DND-41 (cell line): ENCODE data around the gene DOCK6.

Experiments
- ATAC-seq: fragments of 200-7000 bp; cut with Tn5 transposase; 3 replicates; pipeline ENCODE4 v1.9.1; 2021; ENCODE audit warnings: low read depth; ENCODE audit not compliant: insufficient read depth
- DNase-seq: peaks from one replicate; pipeline ENCODE4 v3.0.0-alpha.2; 2020
- H2AFZ ChIP-seq: 2 replicates; pipeline ENCODE4 v1.6.0; 2012; ENCODE audit warnings: low read depth, low read length
- H3K27ac ChIP-seq: 2 replicates; pipeline ENCODE4 v1.5.1; 2012; ENCODE audit warnings: low read length, inconsistent platforms
- H3K27me3 ChIP-seq: fragments of 200-600 bp; sonication (generic); 2 replicates; pipeline ENCODE4 v1.6.0; 2012; ENCODE audit warnings: low read length, mild to moderate bottlenecking, inconsistent platforms; ENCODE audit not compliant: insufficient read depth, poor library complexity
- H3K36me3 ChIP-seq: 2 replicates; pipeline ENCODE4 v1.5.1; 2012; ENCODE audit warnings: low read length, inconsistent platforms; ENCODE audit not compliant: insufficient read depth
- H3K4me1 ChIP-seq: 2 replicates; pipeline ENCODE4 v1.5.1; 2012; ENCODE audit warnings: mild to moderate bottlenecking, low read length; ENCODE audit not compliant: insufficient read depth
- H3K4me2 ChIP-seq: 2 replicates; pipeline ENCODE4 v1.6.0; 2012; ENCODE audit warnings: mild to moderate bottlenecking, moderate library complexity, low read length, inconsistent platforms; ENCODE audit not compliant: insufficient read depth
- H3K4me3 ChIP-seq, 2 experiments: fragments of 200-600 bp in 1 of 2; shearing (Covaris generic) in 1 of 2; 2 replicates each; pipeline ENCODE4 v1.5.1; 2012 to 2016; ENCODE audit warnings: inconsistent platforms in 2 of 2, low read length in 2 of 2, mild to moderate bottlenecking in 2 of 2, low read depth in 1 of 2, moderate library complexity in 1 of 2
- H3K79me2 ChIP-seq: 2 replicates; pipeline ENCODE4 v1.6.0; 2012; ENCODE audit warnings: low read length, inconsistent platforms; ENCODE audit not compliant: insufficient read depth
- H3K9ac ChIP-seq: 2 replicates; pipeline ENCODE4 v1.6.0; 2012; ENCODE audit warnings: low read depth, mild to moderate bottlenecking, inconsistent platforms, low read length, moderate library complexity
- H3K9me3 ChIP-seq: 2 replicates; pipeline ENCODE4 v1.5.1; 2012; ENCODE audit warnings: low read length, moderate library complexity, mild to moderate bottlenecking, inconsistent platforms; ENCODE audit not compliant: insufficient read depth, severe bottlenecking
- H4K20me1 ChIP-seq: 2 replicates; pipeline ENCODE4 v1.6.0; 2012; ENCODE audit warnings: low read length; ENCODE audit not compliant: insufficient read depth
- CTCF ChIP-seq: IDR thresholded peaks from 2 replicates; pipeline ENCODE4 v1.5.1; 2012; ENCODE audit warnings: borderline replicate concordance, low read length, moderate library complexity, mild to moderate bottlenecking; ENCODE audit not compliant: poor library complexity, severe bottlenecking; ENCODE audit errors: extremely low read depth
- EZH2 ChIP-seq: IDR thresholded peaks from 3 replicates; pipeline ENCODE4 v1.6.1; 2012; ENCODE audit warnings: borderline replicate concordance, low read depth, mild to moderate bottlenecking, moderate library complexity, low read length, inconsistent platforms; ENCODE audit not compliant: severe bottlenecking

Gene DOCK6

DNA sequence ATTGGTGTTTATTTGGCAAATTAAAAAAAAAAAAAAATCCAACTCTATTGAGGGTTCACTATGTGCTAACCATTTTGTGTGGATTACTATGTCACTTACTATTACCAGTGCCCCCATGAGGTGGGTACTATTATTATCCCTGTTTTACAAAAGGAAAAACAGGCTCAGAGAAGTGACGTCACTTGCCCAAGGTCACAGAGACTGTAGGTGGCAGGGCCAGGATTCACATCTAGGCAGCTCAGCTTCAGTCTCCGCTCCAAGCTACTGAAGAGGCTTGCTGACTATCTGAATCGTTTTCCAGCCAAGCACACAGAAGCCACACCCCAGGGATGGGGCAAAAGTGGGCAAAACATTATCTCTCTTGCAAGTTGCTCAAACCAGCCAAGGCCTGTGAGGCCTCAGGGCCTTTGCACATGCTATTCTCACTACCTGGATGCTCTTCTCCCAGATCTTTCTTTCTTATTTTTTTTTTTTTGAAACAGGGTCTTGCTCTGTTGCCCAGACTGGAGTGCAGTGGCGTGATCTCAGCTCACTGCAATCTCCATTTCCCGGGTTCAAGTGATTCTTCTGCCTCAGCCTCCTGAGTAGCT, 27.7 kb downstream of the DOCK6 start:
- Histone ChIP-seq H3K27ac (no peak overlapping the region), H3K36me3 (no peaks in the 10 kb centered on the region), H3K27me3 (no peaks in the 10 kb centered on the region), H3K4me1 (no peaks in the 10 kb centered on the region), H3K79me2 (no peaks in the 10 kb centered on the region), H4K20me1 (no peaks in the 10 kb centered on the region), H3K4me3 (no peak overlapping the region), H3K9ac (no peak overlapping the region), H3K4me2 (no peak overlapping the region), H2AFZ (no peak overlapping the region), H3K9me3 (no peaks in the 10 kb centered on the region)
- DNase-seq: no peak
- ATAC-seq: no peak
- TF ChIP-seq CTCF (no peak), EZH2 (no peak)

DNA sequence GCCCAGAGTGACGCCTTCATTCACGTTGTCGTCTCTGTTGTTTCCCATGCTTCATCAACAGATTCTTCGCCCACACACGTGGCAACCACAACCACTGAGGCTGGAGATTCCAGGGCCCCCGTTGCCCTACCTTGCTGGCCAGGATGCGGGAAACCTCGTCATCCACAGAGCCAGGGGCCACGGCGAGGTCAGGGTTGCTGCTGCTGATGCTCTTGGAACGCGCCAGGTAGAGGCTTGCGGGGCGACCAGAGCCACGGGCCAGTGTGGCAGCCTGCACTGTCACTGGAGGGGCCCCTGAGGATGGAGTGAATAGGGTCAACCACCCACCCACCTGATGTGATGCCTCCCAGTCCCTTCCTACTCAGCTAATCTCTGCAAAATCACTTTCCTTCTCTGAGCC, 29.3 kb downstream of the DOCK6 start:
- ATAC-seq (no peak), DNase-seq (no peak)
- no peaks in the 10 kb centered on the region for H3K9me3 ChIP-seq
- TF ChIP-seq EZH2 (no peak), CTCF (no peak)
- H3K4me1 ChIP-seq: no peaks in the 10 kb centered on the region
- no peak overlapping the region for H3K9ac ChIP-seq
- H3K4me3 ChIP-seq: no peak overlapping the region
- H3K27ac ChIP-seq: no peak overlapping the region
- H4K20me1 ChIP-seq: no peaks in the 10 kb centered on the region
- H3K4me2 ChIP-seq: no peak overlapping the region
- no peaks in the 10 kb centered on the region for H3K27me3 ChIP-seq
- no peaks in the 10 kb centered on the region for H3K36me3 ChIP-seq
- H2AFZ ChIP-seq: no peak overlapping the region
- H3K79me2 ChIP-seq: no peaks in the 10 kb centered on the region

DNA sequence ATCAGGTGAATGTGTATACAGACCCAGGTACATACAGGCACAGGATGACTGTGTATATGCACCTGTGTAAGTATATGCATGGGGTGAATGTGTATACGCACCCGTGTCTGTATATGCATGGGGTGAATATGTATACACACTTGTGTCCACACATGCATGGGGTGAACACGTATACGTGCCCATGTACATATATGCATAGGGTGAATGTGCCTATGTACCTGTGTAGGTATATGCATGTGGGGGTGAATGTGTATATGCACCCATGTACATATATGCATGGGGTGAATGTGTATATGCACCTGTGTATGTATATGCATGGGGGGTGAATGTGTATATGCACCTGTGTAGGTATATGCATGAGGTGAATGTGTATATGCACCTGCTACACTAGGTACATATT, 29.8 kb downstream of the DOCK6 start:
- H3K4me1 ChIP-seq: no peaks in the 10 kb centered on the region
- no peak overlapping the region for H3K4me2 ChIP-seq
- no peaks in the 10 kb centered on the region for H3K9me3 ChIP-seq
- no peak for ATAC-seq
- no peaks in the 10 kb centered on the region for H4K20me1 ChIP-seq
- H3K27me3 ChIP-seq: no peaks in the 10 kb centered on the region
- no peak for DNase-seq
- TF ChIP-seq CTCF: no peak
- H3K9ac ChIP-seq: no peak overlapping the region
- no peaks in the 10 kb centered on the region for H3K36me3 ChIP-seq
- no peaks in the 10 kb centered on the region for H3K79me2 ChIP-seq
- H3K27ac ChIP-seq: no peak overlapping the region
- H2AFZ ChIP-seq: no peak overlapping the region
- H3K4me3 ChIP-seq: no peak overlapping the region
